Lung (tissue), 12 donors: ENCODE data around the gene ZNF219. TPM values are rescaled to one million over a fixed set of nuclear protein-coding genes. Genes with fewer than 3 reads are reported as not detected.

Experiments
- ATAC-seq: fragments of 200-7000 bp; cut with Tn5 transposase; one replicate; pipeline ENCODE4 v1.9.1; 2020; ENCODE audit warnings: moderate number of reproducible peaks; ENCODE audit not compliant: insufficient read depth, low FRiP score
- DNase-seq, 3 donors: peaks; one replicate each; pipeline ENCODE4 v3.0.0-alpha.2; 2013 to 2017
- H3K27ac ChIP-seq, 2 donors: one replicate each; pipeline ENCODE4 v1.5.1; 2013; ENCODE audit warnings: mild to moderate bottlenecking in 2 of 2, moderate library complexity in 2 of 2, control low read depth in 1 of 2, inconsistent platforms in 1 of 2, low read depth in 1 of 2, low read length in 1 of 2
- H3K27me3 ChIP-seq, 3 donors: one replicate each; pipeline ENCODE4 v1.5.1; 2013; ENCODE audit warnings: low read length in 2 of 3; ENCODE audit not compliant: control insufficient read depth in 3 of 3, insufficient read depth in 3 of 3
- H3K36me3 ChIP-seq, 4 donors: one replicate each; pipeline ENCODE4 v1.5.1; 2013; ENCODE audit warnings: low read length in 4 of 4, mild to moderate bottlenecking in 1 of 4, moderate library complexity in 1 of 4; ENCODE audit not compliant: control insufficient read depth in 4 of 4, insufficient read depth in 4 of 4
- H3K4me1 ChIP-seq, 5 donors: one replicate each; pipeline ENCODE4 v1.5.1; 2013; ENCODE audit warnings: low read length in 5 of 5, mild to moderate bottlenecking in 2 of 5, moderate library complexity in 1 of 5; ENCODE audit not compliant: control insufficient read depth in 5 of 5, insufficient read depth in 5 of 5
- H3K4me3 ChIP-seq: one replicate; pipeline ENCODE4 v1.5.1; 2013; ENCODE audit warnings: mild to moderate bottlenecking, control low read depth, moderate library complexity
- H3K9ac ChIP-seq, 2 donors: one replicate each; pipeline ENCODE4 v1.5.1; 2013; ENCODE audit warnings: low read length in 2 of 2, control low read depth in 1 of 2; ENCODE audit not compliant: insufficient read depth in 1 of 2
- H3K9me3 ChIP-seq, 4 donors: one replicate each; pipeline ENCODE4 v1.5.1; 2013; ENCODE audit warnings: low read length in 3 of 4, mild to moderate bottlenecking in 1 of 4, moderate library complexity in 1 of 4; ENCODE audit not compliant: control insufficient read depth in 4 of 4, insufficient read depth in 3 of 4
- CTCF ChIP-seq: IDR thresholded peaks from 2 replicates; pipeline ENCODE4 v1.5.1; 2012; ENCODE audit warnings: mild to moderate bottlenecking; ENCODE audit errors: control extremely low read depth, extremely low read depth
- WGBS, 2 donors: extraction: QIAGEN DNeasy Blood & Tissue Kit; methylation state at CpG; one replicate each; pipeline ENCODE4 v1.1.7; 2013; 5-methylcytosine and 5-hydroxymethylcytosine counted together
- polyA plus RNA-seq, 2 donors: library from polyadenylated mRNA; stranded (reverse); fragments of 200-250 nt; gene quantifications; one replicate each; pipeline ENCODE4 v1.2.1, GENCODE V29; 2013
- total RNA-seq, 2 donors: library from RNA; depleted of rRNA in 1 of 2; stranded (reverse); fragments of >200 nt in 1 of 2; gene quantifications; one replicate each; pipeline ENCODE4 v1.2.1, GENCODE V29; 2014 to 2021
- donor health status: control.
- donor health status: control.
- donor health status: Bipolar disorder and iron deficiency.
- donor health status: healthy.
- donor health status: DM: yes; HTN: yes; CAD: no.

ZNF219 gene
- total and polyA plus RNA-seq, 4 donors = 8.0 to 48.5 (median 30.0) TPM

GRCh38 chr14:21096978-21097635 lies 1.3 kb downstream of the ZNF219 start:
- H3K4me1 ChIP-seq = peaks cover 3 to 20% (median 13%) of the 10 kb centered on the region in 5 donors
- peak overlapping the region; percentile 3 to 86 for H3K27ac ChIP-seq
- ATAC-seq (no peak), DNase-seq (peak in 1 of 3 donors; percentile 15)
- H3K9me3 ChIP-seq = peaks cover 0 to 1% (median 0%) of the 10 kb centered on the region in 4 donors
- H3K4me3 ChIP-seq = peak overlapping the region; percentile 15
- 56 to 73% methylated on average over 10 of the region's 10 CpGs for WGBS, 2 donors
- TF ChIP-seq CTCF = no peak
- H3K9ac ChIP-seq = peak overlapping the region; percentile 53 to 70
- H3K27me3 ChIP-seq = no peaks in the 10 kb centered on the region
- peaks cover 0 to 8% (median 0%) of the 10 kb centered on the region in 4 donors for H3K36me3 ChIP-seq

GRCh38 chr14:21096438-21096837 lies 2.0 kb downstream of the ZNF219 start:
- no peaks in the 10 kb centered on the region for H3K27me3 ChIP-seq
- peak overlapping the region in 1 of 2 donors; percentile 19 for H3K27ac ChIP-seq
- ATAC-seq = no peak
- no peak for TF ChIP-seq CTCF
- H3K9me3 ChIP-seq = peaks cover 0 to 2% (median 0%) of the 10 kb centered on the region in 4 donors
- WGBS, 2 donors = 72 to 88% methylated on average over 3 of the region's 3 CpGs
- peaks cover 0 to 14% (median 0%) of the 10 kb centered on the region in 4 donors for H3K36me3 ChIP-seq
- no peak overlapping the region for H3K9ac ChIP-seq
- DNase-seq = no peak
- H3K4me1 ChIP-seq = peaks cover 3 to 20% (median 13%) of the 10 kb centered on the region in 5 donors
- H3K4me3 ChIP-seq = no peak overlapping the region

GRCh38 chr14:21095430-21096205 lies 2.8 kb downstream of the ZNF219 start:
- H3K4me1 ChIP-seq = peaks cover 3 to 20% (median 13%) of the 10 kb centered on the region in 5 donors
- H3K27ac ChIP-seq = peak overlapping the region in 1 of 2 donors; percentile 42
- DNase-seq = no peak
- no peaks in the 10 kb centered on the region for H3K27me3 ChIP-seq
- peaks cover 0 to 2% (median 0%) of the 10 kb centered on the region in 4 donors for H3K9me3 ChIP-seq
- H3K36me3 ChIP-seq = peaks cover 0 to 22% (median 0%) of the 10 kb centered on the region in 4 donors
- no peak for TF ChIP-seq CTCF
- no peak overlapping the region for H3K9ac ChIP-seq
- WGBS, 2 donors = 61 to 73% methylated on average over 6 of the region's 6 CpGs
- no peak overlapping the region for H3K4me3 ChIP-seq
- ATAC-seq = no peak
